Calu3 (cell line): ENCODE measurements around the gene PLEKHB1. TPM values are rescaled to one million over a fixed set of nuclear protein-coding genes. Genes with fewer than 3 reads are reported as not detected.
"Not testable (repeated sequence)": the region's sequence is repeated elsewhere in the genome, so short reads cannot be mapped to it uniquely, and the experiment has no call there.

ENCODE experiments used
- BruUV-seq: library from RNA; stranded (reverse); fragments of 400-500 nt; replicated peaks from 2 replicates; lab custom pipeline; 2021; lab: Mats Ljungman, UMichigan
- CTCF ChIA-PET: fragments of 300-600 bp; sonication (Branson Sonifier 250); formaldehyde crosslinking; loops from one replicate; lab custom pipeline; 2022; ENCODE audit warnings: antibody characterized with exemption; lab: Charles Lee
- DNase-seq: peaks from one replicate; pipeline ENCODE4 v3.0.0; 2022
- H3K27ac Mint-ChIP-seq: one replicate; pipeline ENCODE4 v1.8.0; 2022; ENCODE audit warnings: mixed read lengths; ENCODE audit not compliant: unreplicated experiment
- H3K27me3 Mint-ChIP-seq: one replicate; pipeline ENCODE4 v1.8.0; 2022; ENCODE audit warnings: mixed read lengths; ENCODE audit not compliant: unreplicated experiment
- H3K36me3 Mint-ChIP-seq: one replicate; pipeline ENCODE4 v1.8.0; 2022; ENCODE audit warnings: mild to moderate bottlenecking, moderate library complexity, mixed read lengths; ENCODE audit not compliant: insufficient read depth, unreplicated experiment
- H3K4me1 Mint-ChIP-seq: one replicate; pipeline ENCODE4 v1.8.0; 2022; ENCODE audit warnings: mild to moderate bottlenecking, low read depth, mixed read lengths; ENCODE audit not compliant: unreplicated experiment
- H3K4me3 Mint-ChIP-seq: one replicate; pipeline ENCODE4 v1.8.0; 2022; ENCODE audit warnings: mild to moderate bottlenecking, low read depth, moderate library complexity, mixed read lengths; ENCODE audit not compliant: unreplicated experiment
- H3K9me3 Mint-ChIP-seq: one replicate; pipeline ENCODE4 v1.8.0; 2022; ENCODE audit warnings: low read depth, mixed read lengths; ENCODE audit not compliant: unreplicated experiment
- intact Hi-C: fragments of 100-400 bp; cut with micrococcal nuclease; formaldehyde crosslinking; loops from one replicate; pipeline ENCODE4 v1.10.0; 2022; ENCODE audit not compliant: unreplicated experiment
- total RNA-seq: library from RNA; stranded (reverse); gene quantifications from 2 replicates; pipeline ENCODE4 v1.2.3, GENCODE V29; 2022
- TF ChIP-seq, protein P1 (sequence below): fragments of 200-600 bp; IDR thresholded peaks from one replicate; pipeline ENCODE4 v1.8.0; 2022; ENCODE audit warnings: antibody characterized with exemption; ENCODE audit not compliant: unreplicated experiment

PLEKHB1 gene
- total RNA-seq, 1 experiment from 2014 or later: 127 TPM

DNA sequence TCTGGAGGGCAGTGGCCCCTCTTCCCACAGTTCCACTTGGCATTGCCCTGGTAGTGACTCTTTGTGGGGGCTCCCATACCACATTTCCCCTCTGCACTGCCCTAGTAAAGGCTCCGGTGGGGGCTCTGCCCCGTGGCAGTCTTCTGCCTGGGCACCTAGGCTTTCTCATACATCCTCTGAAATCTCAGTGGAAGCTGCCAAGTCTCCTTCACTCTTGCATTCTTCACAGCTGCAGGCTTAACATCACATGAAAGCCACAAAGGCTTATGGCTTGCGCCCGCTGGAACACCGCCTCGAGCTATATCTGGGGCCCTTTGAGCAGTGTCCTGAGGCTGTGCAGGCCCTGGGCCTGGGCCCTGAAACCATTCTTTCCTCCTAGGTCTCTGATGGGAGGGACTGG is 25.3 kb downstream of the PLEKHB1 start:
- BruUV-seq: no TSS peak
- H3K27ac Mint-ChIP-seq: no peak overlapping the region
- peaks cover 11% of the 10 kb centered on the region for H3K36me3 Mint-ChIP-seq
- no peaks in the 10 kb centered on the region for H3K9me3 Mint-ChIP-seq
- no peak for DNase-seq
- H3K27me3 Mint-ChIP-seq: no peaks in the 10 kb centered on the region
- TF ChIP-seq, protein P1, sequence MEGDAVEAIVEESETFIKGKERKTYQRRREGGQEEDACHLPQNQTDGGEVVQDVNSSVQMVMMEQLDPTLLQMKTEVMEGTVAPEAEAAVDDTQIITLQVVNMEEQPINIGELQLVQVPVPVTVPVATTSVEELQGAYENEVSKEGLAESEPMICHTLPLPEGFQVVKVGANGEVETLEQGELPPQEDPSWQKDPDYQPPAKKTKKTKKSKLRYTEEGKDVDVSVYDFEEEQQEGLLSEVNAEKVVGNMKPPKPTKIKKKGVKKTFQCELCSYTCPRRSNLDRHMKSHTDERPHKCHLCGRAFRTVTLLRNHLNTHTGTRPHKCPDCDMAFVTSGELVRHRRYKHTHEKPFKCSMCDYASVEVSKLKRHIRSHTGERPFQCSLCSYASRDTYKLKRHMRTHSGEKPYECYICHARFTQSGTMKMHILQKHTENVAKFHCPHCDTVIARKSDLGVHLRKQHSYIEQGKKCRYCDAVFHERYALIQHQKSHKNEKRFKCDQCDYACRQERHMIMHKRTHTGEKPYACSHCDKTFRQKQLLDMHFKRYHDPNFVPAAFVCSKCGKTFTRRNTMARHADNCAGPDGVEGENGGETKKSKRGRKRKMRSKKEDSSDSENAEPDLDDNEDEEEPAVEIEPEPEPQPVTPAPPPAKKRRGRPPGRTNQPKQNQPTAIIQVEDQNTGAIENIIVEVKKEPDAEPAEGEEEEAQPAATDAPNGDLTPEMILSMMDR: no peak
- H3K4me3 Mint-ChIP-seq: no peak overlapping the region
- no peaks in the 10 kb centered on the region for H3K4me1 Mint-ChIP-seq
- CTCF ChIA-PET: interaction anchor here (1.4 to 2.8 kb wide), 2 partner anchors 10 to 46 kb away, joined by 5 to 7 read pairs; no protein-coding TSS in a partner anchor
- intact Hi-C loops: no loop called here

- H3K27ac Mint-ChIP-seq, H3K4me1 Mint-ChIP-seq, DNase-seq, CTCF ChIA-PET, intact Hi-C loops, H3K9me3 Mint-ChIP-seq, H3K4me3 Mint-ChIP-seq, H3K27me3 Mint-ChIP-seq, BruUV-seq: not testable (repeated sequence)
- H3K36me3 Mint-ChIP-seq: peaks cover 16% of the 10 kb centered on the region
These were observed 30.2 kb downstream of the PLEKHB1 start for GRCh38 chr11:73676552-73676951.

GRCh38 chr11:73680687-73681086 is 34.3 kb downstream of the PLEKHB1 start:
- Mint-ChIP-seq H3K27ac (no peak overlapping the region), H3K9me3 (no peaks in the 10 kb centered on the region), H3K27me3 (no peaks in the 10 kb centered on the region), H3K4me3 (no peak overlapping the region), H3K36me3 (peaks cover 10% of the 10 kb centered on the region), H3K4me1 (no peaks in the 10 kb centered on the region)
- TF ChIP-seq, protein P1: no peak
- CTCF ChIA-PET: interaction anchor here (0.5 to 1.5 kb wide), 2 partner anchors 9 to 92 kb away, joined by 3 to 5 read pairs; no protein-coding TSS in a partner anchor
- intact Hi-C loops: no loop called here
- no TSS peak for BruUV-seq
- no peak for DNase-seq

GRCh38 chr11:73693899-73694525 is 47.6 kb downstream of the PLEKHB1 start:
- CTCF ChIA-PET: no interaction called here
- DNase-seq: no peak
- TF ChIP-seq, protein P1: no peak
- BruUV-seq: no TSS peak
- Mint-ChIP-seq H3K9me3 (no peaks in the 10 kb centered on the region), H3K36me3 (peaks cover 4% of the 10 kb centered on the region), H3K27me3 (no peaks in the 10 kb centered on the region), H3K27ac (no peak overlapping the region), H3K4me1 (no peaks in the 10 kb centered on the region), H3K4me3 (no peak overlapping the region)
- intact Hi-C loops: no loop called here

- no peak for DNase-seq
- no peaks in the 10 kb centered on the region for H3K27me3 Mint-ChIP-seq
- TF ChIP-seq, protein P1: no peak
- intact Hi-C loops: no loop called here
- peaks cover 15% of the 10 kb centered on the region for H3K36me3 Mint-ChIP-seq
- no TSS peak for BruUV-seq
- H3K4me1 Mint-ChIP-seq: no peaks in the 10 kb centered on the region
- H3K4me3 Mint-ChIP-seq: no peak overlapping the region
- no peak overlapping the region for H3K27ac Mint-ChIP-seq
- CTCF ChIA-PET: no interaction called here
- H3K9me3 Mint-ChIP-seq: no peaks in the 10 kb centered on the region
These were observed 58.7 kb downstream of the PLEKHB1 start for GRCh38 chr11:73705053-73705452.
